GM10266 (cell line): ENCODE data around the gene WWOX.

ENCODE experiments used
- DNase-seq: peaks from one replicate; pipeline ENCODE4 v3.0.0; 2012; ENCODE audit errors: extremely low spot score
- TF ChIP-seq, protein P1 (sequence below): IDR thresholded peaks from 2 replicates; pipeline ENCODE4 v1.5.1; 2012; ENCODE audit warnings: mild to moderate bottlenecking, low read depth; ENCODE audit not compliant: control insufficient read depth, insufficient read depth; ENCODE audit errors: missing control alignments

The WWOX gene

GRCh38 chr16:78450255-78450654 lies 350.8 kb downstream of the WWOX start:
- no peak for DNase-seq
- TF ChIP-seq, protein P1, sequence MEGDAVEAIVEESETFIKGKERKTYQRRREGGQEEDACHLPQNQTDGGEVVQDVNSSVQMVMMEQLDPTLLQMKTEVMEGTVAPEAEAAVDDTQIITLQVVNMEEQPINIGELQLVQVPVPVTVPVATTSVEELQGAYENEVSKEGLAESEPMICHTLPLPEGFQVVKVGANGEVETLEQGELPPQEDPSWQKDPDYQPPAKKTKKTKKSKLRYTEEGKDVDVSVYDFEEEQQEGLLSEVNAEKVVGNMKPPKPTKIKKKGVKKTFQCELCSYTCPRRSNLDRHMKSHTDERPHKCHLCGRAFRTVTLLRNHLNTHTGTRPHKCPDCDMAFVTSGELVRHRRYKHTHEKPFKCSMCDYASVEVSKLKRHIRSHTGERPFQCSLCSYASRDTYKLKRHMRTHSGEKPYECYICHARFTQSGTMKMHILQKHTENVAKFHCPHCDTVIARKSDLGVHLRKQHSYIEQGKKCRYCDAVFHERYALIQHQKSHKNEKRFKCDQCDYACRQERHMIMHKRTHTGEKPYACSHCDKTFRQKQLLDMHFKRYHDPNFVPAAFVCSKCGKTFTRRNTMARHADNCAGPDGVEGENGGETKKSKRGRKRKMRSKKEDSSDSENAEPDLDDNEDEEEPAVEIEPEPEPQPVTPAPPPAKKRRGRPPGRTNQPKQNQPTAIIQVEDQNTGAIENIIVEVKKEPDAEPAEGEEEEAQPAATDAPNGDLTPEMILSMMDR: no peak

- TF ChIP-seq, protein P1: no peak
- DNase-seq: no peak
These were observed 352.6 kb downstream of the WWOX start for GRCh38 chr16:78452025-78452555.

DNA sequence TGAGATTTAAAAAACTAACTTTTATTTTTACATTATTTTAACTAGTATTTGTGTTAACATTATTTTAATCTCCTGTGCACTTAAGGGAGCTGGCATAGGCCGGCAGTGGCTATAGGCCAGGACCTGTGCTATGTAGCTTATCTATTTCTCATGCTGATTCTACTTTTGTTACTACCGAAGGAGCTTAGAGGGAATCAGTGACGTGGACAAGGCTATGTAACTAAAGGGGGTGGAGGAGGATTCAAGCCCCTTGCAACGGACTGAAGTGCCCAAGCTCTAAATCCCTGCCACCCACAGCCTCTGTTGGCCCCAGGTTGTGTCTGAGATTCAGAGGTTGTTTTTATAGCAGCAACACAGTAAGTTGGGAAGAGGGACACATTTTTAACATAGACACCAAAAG lies 356.4 kb downstream of the WWOX start:
- TF ChIP-seq, protein P1: no peak
- no peak for DNase-seq

DNA sequence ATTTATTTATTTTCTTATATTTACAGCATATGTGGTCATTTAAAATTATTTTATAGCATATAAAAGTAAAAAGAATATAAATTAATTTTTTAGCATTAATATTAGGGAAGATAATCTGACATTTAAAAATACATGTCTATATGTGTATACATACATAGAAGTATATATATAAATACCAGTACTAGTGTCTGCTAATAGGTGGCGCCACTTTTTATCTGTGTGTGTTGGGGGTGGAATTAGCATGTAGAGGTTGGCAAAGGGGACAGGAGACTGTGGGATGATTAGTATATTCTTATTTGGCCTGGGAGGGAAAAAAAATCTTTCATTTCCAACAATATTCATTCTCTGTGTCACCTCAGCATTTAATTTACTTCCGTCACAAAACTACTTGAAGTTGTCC lies 359.1 kb downstream of the WWOX start:
- DNase-seq: no peak
- TF ChIP-seq, protein P1: no peak

- TF ChIP-seq, protein P1: no peak
- DNase-seq: no peak
These were observed 361.0 kb downstream of the WWOX start for GRCh38 chr16:78460428-78460827.

DNA sequence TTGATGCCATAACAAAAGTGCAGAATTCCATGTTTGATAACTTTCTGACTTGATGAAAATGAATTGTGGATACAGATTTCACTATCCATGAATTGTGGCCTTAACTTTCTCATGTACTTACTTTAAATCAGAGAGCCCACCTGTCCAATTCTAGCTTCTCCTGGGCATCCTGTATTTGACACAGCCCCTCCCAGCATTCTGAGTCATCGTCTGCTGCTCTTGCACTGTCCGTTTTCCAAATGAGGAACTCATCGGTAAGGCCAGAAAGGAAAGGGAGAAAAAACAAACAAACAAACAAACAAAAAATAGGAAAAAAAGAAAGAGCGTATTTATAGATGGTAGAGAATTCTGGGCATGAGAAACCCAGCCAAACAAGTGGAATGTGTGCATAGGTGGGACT lies 361.6 kb downstream of the WWOX start:
- TF ChIP-seq, protein P1: no peak
- no peak for DNase-seq

DNA sequence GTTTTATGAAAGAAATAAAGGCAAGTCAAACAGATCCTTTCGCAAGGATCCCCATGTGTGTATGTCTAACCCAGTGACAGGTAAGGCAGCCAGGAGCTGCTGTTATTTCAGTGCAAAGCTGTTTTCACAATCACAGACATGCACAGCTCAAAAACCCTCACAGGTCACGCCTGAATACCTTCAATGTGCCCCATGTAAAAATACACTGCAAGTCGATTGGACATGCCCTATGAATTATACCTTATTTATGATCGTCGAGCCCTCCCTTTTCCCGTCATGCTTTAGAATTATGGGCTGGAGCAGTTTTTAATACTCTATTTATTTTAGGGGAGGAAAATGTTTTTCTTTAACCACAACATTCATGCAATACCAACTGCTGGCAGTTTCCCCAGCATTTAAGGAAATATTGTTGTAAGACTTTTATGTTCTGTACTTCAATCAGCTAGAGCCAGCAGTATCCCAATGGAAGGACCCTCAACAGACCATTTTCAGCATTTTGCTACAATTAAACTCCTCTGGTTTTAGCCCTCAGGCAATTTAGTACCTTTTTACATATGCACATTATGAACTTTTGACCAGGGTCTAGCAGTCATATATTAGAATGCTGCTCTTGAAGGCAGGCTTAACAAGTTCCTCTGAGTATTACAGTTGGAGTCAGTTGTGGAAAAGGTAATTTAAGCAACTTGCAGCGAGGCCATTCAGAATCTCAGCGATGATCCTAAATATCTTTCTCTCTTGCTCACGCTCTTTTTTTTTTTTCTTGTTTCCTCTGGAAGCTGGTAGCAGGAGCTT lies 362.2 kb downstream of the WWOX start:
- TF ChIP-seq, protein P1: no peak
- no peak for DNase-seq
